ENCODE data around the gene GRM7. TPM values are rescaled to one million over a fixed set of nuclear protein-coding genes. Genes with fewer than 3 reads are reported as not detected.
A peak's percentile ranks its signal among the peaks of the same experiment; 100 is the strongest.

The GRM7 gene
- total RNA-seq, 1 experiment from 2014 or later: not detected

DNA sequence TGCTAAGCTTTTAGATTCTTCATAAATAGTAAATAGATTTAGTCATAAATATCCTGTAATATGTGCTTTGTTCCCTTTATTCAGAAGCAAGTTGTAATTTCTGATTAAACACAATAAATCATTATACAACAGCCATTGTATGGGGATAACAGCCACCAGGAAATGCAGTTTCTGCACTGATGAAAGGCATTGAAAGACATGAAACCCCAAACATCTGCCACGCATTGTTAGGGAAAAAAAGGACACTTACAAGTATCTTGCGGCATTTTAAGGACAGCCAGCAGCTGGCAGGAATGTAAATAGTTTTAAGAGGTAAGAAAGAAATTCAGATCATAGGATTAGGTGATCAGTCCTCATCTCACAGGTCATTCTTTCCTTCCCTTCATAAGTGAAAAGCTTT, 839.6 kb downstream of the GRM7 start:
- H3K27ac ChIP-seq: no peak overlapping the region
- H3K27me3 ChIP-seq (replicated peaks): no peaks in the 10 kb centered on the region
- H3K4me1 ChIP-seq (replicated peaks): no peaks in the 10 kb centered on the region
- no peak overlapping the region for H3K4me3 ChIP-seq
- no peaks in the 10 kb centered on the region for H3K36me3 ChIP-seq
- DNase-seq (ENCODE audit: low read depth in 1 of 2, low spot score in 2 of 2): no peak
- H3K9me3 ChIP-seq (replicated peaks): no peaks in the 10 kb centered on the region

GRCh38 chr3:7700977-7701376, 840.1 kb downstream of the GRM7 start:
- Histone ChIP-seq H3K4me3 (no peak overlapping the region), H3K4me1 (replicated peaks) (no peaks in the 10 kb centered on the region)
- DNase-seq (ENCODE audit: low read depth in 1 of 2, low spot score in 2 of 2): no peak

GRCh38 chr3:7707187-7707586, 846.3 kb downstream of the GRM7 start:
- Histone ChIP-seq H3K4me1 (replicated peaks) (no peaks in the 10 kb centered on the region), H3K27me3 (replicated peaks) (no peaks in the 10 kb centered on the region), H3K9me3 (replicated peaks) (no peaks in the 10 kb centered on the region), H3K27ac (no peak overlapping the region), H3K36me3 (no peaks in the 10 kb centered on the region), H3K4me3 (no peak overlapping the region)
- no peak for DNase-seq (ENCODE audit: low read depth in 1 of 2, low spot score in 2 of 2)

More at GRCh38 chr3:7700977-7701376, 840.1 kb downstream of the GRM7 start:
- no peaks in the 10 kb centered on the region for H3K9me3 ChIP-seq (replicated peaks)
- no peaks in the 10 kb centered on the region for H3K36me3 ChIP-seq
- no peak overlapping the region for H3K27ac ChIP-seq
- no peaks in the 10 kb centered on the region for H3K27me3 ChIP-seq (replicated peaks)

- Histone ChIP-seq H3K9me3 (replicated peaks) (no peaks in the 10 kb centered on the region), H3K4me3 (no peak overlapping the region), H3K4me1 (replicated peaks) (no peaks in the 10 kb centered on the region), H3K27me3 (replicated peaks) (no peaks in the 10 kb centered on the region), H3K27ac (no peak overlapping the region), H3K36me3 (no peaks in the 10 kb centered on the region)
- no peak for DNase-seq (ENCODE audit: low read depth in 1 of 2, low spot score in 2 of 2)
These were observed 848.6 kb downstream of the GRM7 start for GRCh38 chr3:7709376-7710082.

- H3K36me3 ChIP-seq: no peaks in the 10 kb centered on the region
- no peaks in the 10 kb centered on the region for H3K27me3 ChIP-seq (replicated peaks)
- H3K27ac ChIP-seq: no peak overlapping the region
- H3K4me3 ChIP-seq: no peak overlapping the region
- H3K4me1 ChIP-seq (replicated peaks): no peaks in the 10 kb centered on the region
- H3K9me3 ChIP-seq (replicated peaks): no peaks in the 10 kb centered on the region
- DNase-seq (ENCODE audit: low read depth in 1 of 2, low spot score in 2 of 2): no peak
These were observed 849.4 kb downstream of the GRM7 start for GRCh38 chr3:7710284-7710683.

GRCh38 chr3:7713724-7714123, 852.8 kb downstream of the GRM7 start:
- Histone ChIP-seq H3K36me3 (no peaks in the 10 kb centered on the region), H3K4me3 (no peak overlapping the region), H3K4me1 (replicated peaks) (no peaks in the 10 kb centered on the region), H3K27me3 (replicated peaks) (no peaks in the 10 kb centered on the region), H3K27ac (no peak overlapping the region), H3K9me3 (replicated peaks) (no peaks in the 10 kb centered on the region)
- no peak for DNase-seq (ENCODE audit: low read depth in 1 of 2, low spot score in 2 of 2)

DNA sequence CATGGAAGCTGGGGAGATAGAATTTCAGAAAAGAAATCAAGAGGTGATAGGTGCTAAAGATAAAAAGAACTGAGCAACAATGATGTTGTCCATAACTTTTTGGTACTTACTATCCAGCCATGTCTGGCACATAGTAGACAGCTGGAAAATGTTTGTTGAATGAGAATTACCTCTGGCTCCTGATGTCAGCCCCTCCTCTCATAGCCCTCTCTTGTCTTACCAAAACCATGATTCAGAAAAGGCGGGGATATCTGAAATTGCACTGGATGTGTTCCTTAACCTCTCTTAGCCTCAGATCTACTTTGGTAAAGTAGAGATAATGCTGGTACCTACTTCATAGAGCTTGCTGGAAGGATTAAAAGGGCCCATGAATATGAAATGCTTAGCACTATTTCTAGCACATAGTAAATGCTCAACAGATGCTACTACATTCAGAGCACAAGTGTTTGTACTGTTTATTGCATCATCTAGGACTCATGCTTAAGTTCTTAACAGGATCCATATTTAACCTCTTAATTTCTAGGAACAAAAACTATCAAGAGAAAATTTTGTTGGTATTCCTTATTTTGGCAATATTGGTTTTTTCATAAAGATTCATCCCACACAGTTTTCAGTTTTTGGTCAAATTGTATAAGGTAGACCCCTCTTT, 859.9 kb downstream of the GRM7 start:
- H3K27me3 ChIP-seq (replicated peaks): no peaks in the 10 kb centered on the region
- no peaks in the 10 kb centered on the region for H3K4me1 ChIP-seq (replicated peaks)
- 0 out of 2 replicates have a peak, but pooled peaks cover 3% of the 10 kb centered on the region for H3K9me3 ChIP-seq (replicated peaks)
- H3K36me3 ChIP-seq: no peaks in the 10 kb centered on the region
- DNase-seq (ENCODE audit: low read depth in 1 of 2, low spot score in 2 of 2): no peak
- no peak overlapping the region for H3K27ac ChIP-seq
- no peak overlapping the region for H3K4me3 ChIP-seq

- no peak for DNase-seq (ENCODE audit: low read depth in 1 of 2, low spot score in 2 of 2)
- Histone ChIP-seq H3K36me3 (no peaks in the 10 kb centered on the region), H3K27me3 (replicated peaks) (no peaks in the 10 kb centered on the region), H3K9me3 (replicated peaks) (0 out of 2 replicates have a peak, but pooled peaks cover 3% of the 10 kb centered on the region), H3K4me1 (replicated peaks) (no peaks in the 10 kb centered on the region), H3K27ac (no peak overlapping the region), H3K4me3 (no peak overlapping the region)
These were observed 861.0 kb downstream of the GRM7 start for GRCh38 chr3:7721869-7722268.

DNA sequence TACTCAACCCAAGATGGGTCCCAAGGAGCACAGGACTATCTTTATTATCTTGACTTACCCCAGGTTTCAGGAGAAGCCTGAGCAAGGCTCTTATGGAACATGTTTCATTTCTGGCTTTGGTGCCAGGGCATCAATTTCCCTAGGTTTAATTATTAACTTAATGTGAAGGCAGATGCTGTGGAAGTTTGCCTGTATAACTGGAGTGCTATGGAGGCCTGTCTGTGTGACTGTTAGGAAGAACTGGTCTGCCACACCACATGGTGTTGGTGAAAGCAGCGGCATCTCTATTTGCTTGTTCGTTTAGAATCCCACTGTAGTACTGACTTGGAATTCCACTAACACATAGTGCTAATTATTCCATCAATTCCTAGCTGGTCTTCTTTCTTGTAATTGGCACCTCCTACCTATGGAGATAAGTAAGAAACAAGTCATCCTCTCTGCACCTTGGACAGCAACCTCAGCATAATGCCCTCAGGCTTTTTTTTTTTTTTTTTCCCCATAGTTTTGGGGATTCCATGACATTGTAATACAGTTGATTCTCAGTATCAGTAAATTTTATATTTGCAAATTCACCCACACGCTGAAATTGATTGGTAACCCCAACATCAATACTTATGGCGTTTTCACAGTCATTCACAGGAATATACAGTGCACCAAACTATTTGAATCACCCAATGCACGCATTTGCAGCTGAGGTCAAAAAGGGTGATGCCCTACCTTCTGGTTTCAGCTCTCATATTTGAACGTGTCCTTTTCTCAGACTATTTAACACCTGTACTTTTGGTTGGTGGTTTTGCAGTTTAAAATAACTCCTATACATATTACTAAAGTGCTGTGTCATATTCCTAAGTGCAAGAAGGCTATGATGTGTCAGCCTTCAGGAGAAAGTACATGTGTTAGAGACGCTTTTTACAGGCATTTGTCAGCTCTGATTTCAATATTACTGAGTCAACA, 867.9 kb downstream of the GRM7 start:
- Histone ChIP-seq H3K4me3 (no peak overlapping the region), H3K4me1 (replicated peaks) (no peaks in the 10 kb centered on the region; the same call in 1 of the 2 replicates), H3K27ac (no peak overlapping the region), H3K27me3 (replicated peaks) (no peaks in the 10 kb centered on the region), H3K9me3 (replicated peaks) (no peaks in the 10 kb centered on the region), H3K36me3 (no peaks in the 10 kb centered on the region)
- no peak for DNase-seq (ENCODE audit: low read depth in 1 of 2, low spot score in 2 of 2)

GRCh38 chr3:7733933-7734332, 873.0 kb downstream of the GRM7 start:
- DNase-seq (ENCODE audit: low read depth in 1 of 2, low spot score in 2 of 2): no peak

DNA sequence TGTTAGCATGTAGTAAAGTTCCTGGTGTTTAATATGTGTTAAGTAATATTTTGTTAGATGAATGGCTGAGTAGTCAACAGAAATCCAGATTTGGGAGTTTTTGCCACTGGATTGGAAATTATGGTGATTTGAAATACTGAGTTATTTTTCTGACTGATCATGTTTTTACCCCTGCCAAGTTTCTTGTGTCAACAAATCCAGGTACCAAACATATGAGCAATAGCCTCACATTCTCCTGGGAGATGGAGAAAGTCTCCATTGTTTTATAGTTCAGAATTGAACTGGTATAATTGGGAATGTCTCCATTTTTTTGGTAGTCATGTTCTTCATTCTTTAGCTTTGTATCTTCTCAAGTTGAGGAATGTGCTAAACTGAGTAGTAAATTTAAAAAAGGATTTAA, 873.5 kb downstream of the GRM7 start:
- no peak for DNase-seq (ENCODE audit: low read depth in 1 of 2, low spot score in 2 of 2)
- no peaks in the 10 kb centered on the region for H3K36me3 ChIP-seq
- peak overlapping the region; percentile 30; the same call in 1 of the 2 replicates for H3K27ac ChIP-seq
- no peaks in the 10 kb centered on the region for H3K9me3 ChIP-seq (replicated peaks)
- H3K4me1 ChIP-seq (replicated peaks): peaks cover 10% of the 10 kb centered on the region
- no peak overlapping the region for H3K4me3 ChIP-seq
- no peaks in the 10 kb centered on the region for H3K27me3 ChIP-seq (replicated peaks)

More at GRCh38 chr3:7733933-7734332, 873.0 kb downstream of the GRM7 start:
- H3K9me3 ChIP-seq (replicated peaks): no peaks in the 10 kb centered on the region
- H3K4me1 ChIP-seq (replicated peaks): peaks cover 10% of the 10 kb centered on the region
- no peak overlapping the region for H3K4me3 ChIP-seq
- no peaks in the 10 kb centered on the region for H3K27me3 ChIP-seq (replicated peaks)
- H3K36me3 ChIP-seq: no peaks in the 10 kb centered on the region
- no peak overlapping the region for H3K27ac ChIP-seq

DNA sequence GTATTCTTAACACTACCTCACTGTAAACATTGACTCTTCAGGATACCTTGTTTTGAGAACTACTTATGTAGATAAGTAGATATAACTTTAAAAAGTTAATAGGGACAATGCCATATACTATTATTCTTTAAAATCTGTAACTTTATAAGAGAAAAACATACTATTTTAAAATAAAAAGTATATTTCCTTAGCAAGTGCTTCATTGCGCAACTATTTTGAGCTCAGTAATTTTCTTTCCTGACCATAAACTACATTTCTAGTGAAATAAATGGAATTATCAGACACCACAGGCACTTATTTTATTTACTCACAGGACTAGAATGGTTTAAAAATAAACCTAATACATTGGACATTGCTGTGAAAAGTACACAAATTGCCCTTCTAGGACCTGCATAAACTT, 876.3 kb downstream of the GRM7 start:
- Histone ChIP-seq H3K27ac (no peak overlapping the region), H3K27me3 (replicated peaks) (no peaks in the 10 kb centered on the region), H3K36me3 (no peaks in the 10 kb centered on the region), H3K4me1 (replicated peaks) (peaks cover 10% of the 10 kb centered on the region), H3K4me3 (no peak overlapping the region), H3K9me3 (replicated peaks) (no peaks in the 10 kb centered on the region)
- DNase-seq (ENCODE audit: low read depth in 1 of 2, low spot score in 2 of 2): no peak

- Histone ChIP-seq H3K27me3 (replicated peaks) (no peaks in the 10 kb centered on the region), H3K36me3 (no peaks in the 10 kb centered on the region), H3K4me1 (replicated peaks) (peaks cover 3% of the 10 kb centered on the region), H3K4me3 (no peak overlapping the region), H3K9me3 (replicated peaks) (no peaks in the 10 kb centered on the region), H3K27ac (no peak overlapping the region)
- no peak for DNase-seq (ENCODE audit: low read depth in 1 of 2, low spot score in 2 of 2)
These were observed 878.8 kb downstream of the GRM7 start for GRCh38 chr3:7739754-7740153.

GRCh38 chr3:7740458-7740857, 879.5 kb downstream of the GRM7 start:
- Histone ChIP-seq H3K36me3 (no peaks in the 10 kb centered on the region), H3K4me1 (replicated peaks) (no peaks in the 10 kb centered on the region), H3K4me3 (no peak overlapping the region), H3K27me3 (replicated peaks) (no peaks in the 10 kb centered on the region), H3K9me3 (replicated peaks) (no peaks in the 10 kb centered on the region), H3K27ac (no peak overlapping the region)
- DNase-seq (ENCODE audit: low read depth in 1 of 2, low spot score in 2 of 2): no peak

Data from SJSA1 (cell line).